IMR-90 (cell line): ENCODE data around the gene HIVEP1. TPM values are rescaled to one million over a fixed set of nuclear protein-coding genes. Genes with fewer than 3 reads are reported as not detected.

Experiments used
- ATAC-seq: fragments of 200-7000 bp; cut with Tn5 transposase; 2 replicates; pipeline ENCODE4 v1.9.1; 2020; ENCODE audit warnings: low read depth, mild to moderate bottlenecking, moderate library complexity
- BruUV-seq: library from RNA; stranded (reverse); fragments of 400-500 nt; replicated peaks from 2 replicates; lab custom pipeline; 2021; lab: Mats Ljungman, UMichigan
- CTCF ChIA-PET: fragments of 300-600 bp; formaldehyde crosslinking; extraction: SDS; loops from one replicate; lab custom pipeline; 2021; ENCODE audit warnings: antibody characterized with exemption; lab: Yijun Ruan, JAX
- POLR2A ChIA-PET: fragments of 300-600 bp; sonication (Branson Sonifier 250); formaldehyde crosslinking; loops from one replicate; lab custom pipeline; 2022; ENCODE audit warnings: antibody characterized with exemption; ENCODE audit not compliant: unreplicated experiment; lab: Charles Lee
- DNase-seq: peaks from one replicate; pipeline ENCODE4 v3.0.0; 2013
- H2AFZ ChIP-seq: replicated peaks from 2 replicates; pipeline ENCODE3; 2013; ENCODE audit warnings: low read length, mild to moderate bottlenecking; ENCODE audit not compliant: poor library complexity
- H2AK5ac ChIP-seq: 2 replicates; pipeline ENCODE4 v1.6.1; 2013; ENCODE audit warnings: low read depth, low read length, inconsistent platforms
- H2AK9ac ChIP-seq: replicated peaks from 2 replicates; pipeline ENCODE3; 2013; ENCODE audit warnings: mild to moderate bottlenecking, low read depth, low read length, moderate library complexity; ENCODE audit not compliant: poor library complexity
- H2BK120ac ChIP-seq: 2 replicates; pipeline ENCODE4 v1.6.1; 2013; ENCODE audit warnings: low read depth, low read length, inconsistent platforms
- H2BK15ac ChIP-seq: 3 replicates; pipeline ENCODE4 v1.6.1; 2013; ENCODE audit warnings: low read depth, low read length, inconsistent platforms
- H2BK20ac ChIP-seq: 2 replicates; pipeline ENCODE4 v1.6.1; 2013; ENCODE audit warnings: low read depth, mild to moderate bottlenecking, inconsistent platforms, low read length, moderate library complexity
- H2BK5ac ChIP-seq: 2 replicates; pipeline ENCODE4 v1.6.1; 2013; ENCODE audit warnings: mild to moderate bottlenecking, low read depth, low read length, inconsistent platforms; ENCODE audit not compliant: poor library complexity, severe bottlenecking
- H3K14ac ChIP-seq: replicated peaks from 2 replicates; pipeline ENCODE4 v1.6.1; 2013; ENCODE audit warnings: low read depth, low read length, inconsistent platforms
- H3K18ac ChIP-seq: 2 replicates; pipeline ENCODE4 v1.6.1; 2013; ENCODE audit warnings: low read depth, low read length, control low read depth
- H3K23ac ChIP-seq: 2 replicates; pipeline ENCODE4 v1.6.1; 2013; ENCODE audit warnings: low read depth, low read length, inconsistent platforms
- H3K27ac ChIP-seq: 2 replicates; pipeline ENCODE4 v1.5.1; 2013; ENCODE audit warnings: mild to moderate bottlenecking, control low read depth, low read length; ENCODE audit not compliant: insufficient read depth
- H3K27me3 ChIP-seq: 2 replicates; pipeline ENCODE4 v1.6.1; 2013; ENCODE audit warnings: low read length; ENCODE audit not compliant: control insufficient read depth, insufficient read depth
- H3K36me3 ChIP-seq: 2 replicates; pipeline ENCODE4 v1.6.1; 2013; ENCODE audit warnings: low read length, mixed read lengths; ENCODE audit not compliant: control insufficient read depth, insufficient read depth
- H3K4ac ChIP-seq: 2 replicates; pipeline ENCODE4 v1.6.1; 2013; ENCODE audit warnings: low read depth, low read length, inconsistent platforms
- H3K4me1 ChIP-seq: 2 replicates; pipeline ENCODE4 v1.6.1; 2013; ENCODE audit warnings: low read length, mixed read lengths; ENCODE audit not compliant: control insufficient read depth, insufficient read depth
- H3K4me2 ChIP-seq: 2 replicates; pipeline ENCODE4 v1.6.1; 2013; ENCODE audit warnings: low read depth, mild to moderate bottlenecking, control low read depth, low read length, moderate library complexity
- H3K4me3 ChIP-seq: 2 replicates; pipeline ENCODE4 v1.5.1; 2013; ENCODE audit warnings: low read depth, mild to moderate bottlenecking, control low read depth, low read length, moderate library complexity; ENCODE audit not compliant: insufficient read depth
- H3K56ac ChIP-seq: 2 replicates; pipeline ENCODE4 v1.6.1; 2013; ENCODE audit warnings: low read length, inconsistent platforms; ENCODE audit not compliant: insufficient read depth; ENCODE audit errors: extremely low read depth
- H3K79me1 ChIP-seq, 2 experiments: 2 replicates each; pipeline ENCODE4 v1.6.1; 2013; ENCODE audit warnings: low read length in 2 of 2, inconsistent platforms in 1 of 2, low read depth in 1 of 2
- H3K9ac ChIP-seq: 2 replicates; pipeline ENCODE4 v1.6.1; 2013; ENCODE audit warnings: low read depth, low read length, control low read depth
- H3K9me1 ChIP-seq: 2 replicates; pipeline ENCODE4 v1.6.1; 2013; ENCODE audit warnings: low read length, inconsistent platforms; ENCODE audit not compliant: insufficient read depth
- H3K9me3 ChIP-seq: 2 replicates; pipeline ENCODE4 v1.6.1; 2013; ENCODE audit warnings: low read length; ENCODE audit not compliant: control insufficient read depth, insufficient read depth
- H4K20me1 ChIP-seq: 2 replicates; pipeline ENCODE4 v1.6.1; 2013; ENCODE audit warnings: low read length, inconsistent platforms; ENCODE audit not compliant: insufficient read depth
- H4K5ac ChIP-seq: 2 replicates; pipeline ENCODE4 v1.6.1; 2013; ENCODE audit warnings: mild to moderate bottlenecking, low read depth, low read length, control low read depth
- H4K8ac ChIP-seq, 2 experiments: 2 replicates each; pipeline ENCODE4 v1.6.1; 2013; ENCODE audit warnings: low read depth in 2 of 2, low read length in 2 of 2, control low read depth in 1 of 2, inconsistent platforms in 1 of 2
- H4K91ac ChIP-seq: 2 replicates; pipeline ENCODE4 v1.6.1; 2013; ENCODE audit warnings: low read depth, low read length, inconsistent platforms; ENCODE audit not compliant: insufficient read depth
- BHLHE40 ChIP-seq: fragments of 150-350 bp; IDR thresholded peaks from 2 replicates; pipeline ENCODE4 v1.6.1; 2016; ENCODE audit warnings: mild to moderate bottlenecking, low read depth, low read length
- MXI1 ChIP-seq: IDR thresholded peaks from 2 replicates; pipeline ENCODE4 v1.6.1; 2012; ENCODE audit warnings: low read depth, mild to moderate bottlenecking, low read length, moderate library complexity, borderline replicate concordance
- RCOR1 ChIP-seq: IDR thresholded peaks from 2 replicates; pipeline ENCODE4 v1.6.1; 2012; ENCODE audit warnings: mild to moderate bottlenecking, low read length, improper control_type of control experiment; ENCODE audit not compliant: insufficient replicate concordance
- SMC3 ChIP-seq: fragments of 150-350 bp; IDR thresholded peaks from 2 replicates; pipeline ENCODE4 v1.6.1; 2016; ENCODE audit warnings: low read depth, mild to moderate bottlenecking, antibody characterized with exemption, low read length, moderate library complexity
- WGBS, 2 experiments: methylation state at CpG; one replicate each; pipeline versions ENCODE4 v1.1.5 to v1.1.7; 2013; ENCODE audit warnings: missing lambda C conversion rate in 2 of 2; ENCODE audit not compliant: insufficient read length in 1 of 2; ENCODE audit errors: extremely low coverage in 2 of 2; 5-methylcytosine and 5-hydroxymethylcytosine counted together
- dilution Hi-C: fragments of 300-500 bp; cut with HindIII; formaldehyde crosslinking; loops from one replicate; pipeline ENCODE4 v1.14.3; 2018; ENCODE audit warnings: low sequenced_read_pairs; ENCODE audit not compliant: unreplicated experiment
- in situ Hi-C: fragments of 300-500 bp; cut with MboI; formaldehyde crosslinking; loops from 3 replicates; pipeline ENCODE4 v1.14.3; 2019; ENCODE audit warnings: low sequenced_read_pairs, inconsistent platforms, mixed read lengths
- intact Hi-C: fragments of 100-400 bp; cut with micrococcal nuclease; formaldehyde crosslinking; loops from 2 replicates; pipeline ENCODE4 v1.10.0; 2022
- polyA plus RNA-seq, 3 experiments: library from polyadenylated mRNA; depleted of rRNA; stranded (reverse); fragments of >200 nt; gene quantifications; 2 replicates each; pipeline ENCODE4 v1.2.3, GENCODE V29; 2012; ENCODE audit warnings: low replicate concordance in 1 of 3
- total RNA-seq: library from RNA; depleted of rRNA; stranded (reverse); fragments of >200 nt; gene quantifications from 2 replicates; pipeline ENCODE4 v1.2.3, GENCODE V29; 2012
- TF ChIP-seq, protein P1 (sequence below): fragments of 150-350 bp; IDR thresholded peaks from 2 replicates; pipeline ENCODE4 v1.6.1; 2016; ENCODE audit warnings: low read depth, mild to moderate bottlenecking, low read length, moderate library complexity, borderline replicate concordance

HIVEP1 gene
- total and polyA plus RNA-seq, 2 of the 4 experiments (the other 2 are of a cell fraction): 13.0 to 17.2 TPM

DNA sequence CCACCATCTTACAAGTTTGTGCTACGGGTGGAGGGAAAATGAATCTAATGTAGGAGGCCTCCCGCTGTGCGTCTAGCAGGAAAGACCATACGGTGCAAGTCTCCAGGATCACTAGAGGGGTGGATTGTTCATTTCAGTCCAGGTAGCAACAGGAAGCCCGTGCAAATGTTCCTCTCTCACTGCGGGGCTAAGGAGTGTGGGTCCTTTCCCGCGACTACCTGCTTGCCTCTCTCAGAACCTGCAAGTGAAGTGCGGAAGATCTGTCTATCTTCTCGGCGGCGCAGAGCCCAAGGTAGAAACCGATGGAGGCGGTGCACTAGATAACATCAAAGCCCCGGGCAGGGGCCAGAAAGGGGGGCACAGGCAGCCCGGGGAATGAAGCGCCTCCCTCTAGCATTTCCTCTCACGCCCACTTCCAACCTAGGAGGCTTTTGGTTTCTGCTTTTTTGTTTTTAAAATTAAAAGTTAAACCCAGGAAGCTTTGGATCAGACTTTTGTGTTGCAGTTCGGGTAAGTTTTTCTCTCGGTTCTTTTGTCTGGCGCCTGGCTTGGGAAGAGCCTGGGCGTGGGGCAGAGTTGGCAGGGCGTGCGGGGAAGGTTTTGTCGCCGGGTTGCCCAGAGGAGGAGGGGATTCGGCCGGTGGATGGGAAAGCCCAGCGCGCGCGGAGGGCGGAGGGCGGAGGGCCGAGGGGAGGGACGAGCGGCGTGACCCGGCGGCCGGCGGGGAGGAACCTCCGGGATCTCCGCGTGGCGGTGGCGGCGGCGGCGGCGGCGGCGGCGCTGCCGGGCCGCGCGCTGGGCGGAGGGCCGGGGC, 3.5 kb upstream of the HIVEP1 start (continued):
- TF ChIP-seq, protein P1, sequence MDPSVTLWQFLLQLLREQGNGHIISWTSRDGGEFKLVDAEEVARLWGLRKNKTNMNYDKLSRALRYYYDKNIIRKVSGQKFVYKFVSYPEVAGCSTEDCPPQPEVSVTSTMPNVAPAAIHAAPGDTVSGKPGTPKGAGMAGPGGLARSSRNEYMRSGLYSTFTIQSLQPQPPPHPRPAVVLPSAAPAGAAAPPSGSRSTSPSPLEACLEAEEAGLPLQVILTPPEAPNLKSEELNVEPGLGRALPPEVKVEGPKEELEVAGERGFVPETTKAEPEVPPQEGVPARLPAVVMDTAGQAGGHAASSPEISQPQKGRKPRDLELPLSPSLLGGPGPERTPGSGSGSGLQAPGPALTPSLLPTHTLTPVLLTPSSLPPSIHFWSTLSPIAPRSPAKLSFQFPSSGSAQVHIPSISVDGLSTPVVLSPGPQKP: no peak

DNA sequence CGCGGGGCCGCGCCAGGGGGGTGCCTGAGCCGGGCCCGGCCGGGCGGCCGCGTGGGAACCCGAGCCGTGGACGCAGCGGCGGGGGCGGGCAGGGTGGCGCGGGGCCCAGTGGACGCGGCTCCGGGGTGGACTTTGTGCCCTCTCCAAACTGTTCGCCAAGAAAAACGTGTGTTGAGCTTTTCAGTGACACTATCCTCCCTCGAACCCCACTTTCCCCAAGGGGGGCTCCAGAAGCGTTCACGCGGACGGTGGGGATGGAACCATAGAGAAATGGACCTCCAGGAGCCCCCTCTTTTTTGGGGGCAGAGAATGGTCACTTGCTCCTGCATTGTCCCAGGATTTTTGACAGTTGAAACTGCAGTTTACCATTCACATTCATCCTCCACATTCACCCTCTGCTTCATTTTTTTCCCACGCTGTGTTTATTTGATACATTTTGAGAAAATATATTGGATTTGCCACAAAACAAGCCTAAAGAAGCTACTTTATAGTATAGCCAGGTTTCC, 2.9 kb upstream of the HIVEP1 start:
- H3K4me2 ChIP-seq: peak overlapping the region; percentile 84
- no TSS peak for BruUV-seq
- CTCF ChIA-PET: no interaction called here

More for the DNA sequence above, 2.9 kb upstream of the HIVEP1 start:
- Histone ChIP-seq H4K20me1 (no peaks in the 10 kb centered on the region), H3K23ac (peak overlapping the region; percentile 90), H3K9ac (peak overlapping the region; percentile 80), H2AK9ac (peak overlapping the region; percentile 29), H2BK120ac (peak overlapping the region; percentile 86), H3K4ac (peak overlapping the region; percentile 79), H3K36me3 (no peaks in the 10 kb centered on the region), H4K5ac (peak overlapping the region; percentile 25; the same call in 1 of the 2 replicates), H3K18ac (peak overlapping the region; percentile 68), H3K56ac (peak overlapping the region; percentile 75), H3K27ac (peak overlapping the region; percentile 88), H4K91ac (peak overlapping the region; percentile 75), H2AK5ac (0 out of 2 replicates have a peak overlapping the region, but pooled peaks have one; percentile 35), H3K4me3 (peak overlapping the region; percentile 83), H3K79me1 (peaks cover 0 to 20% of the 10 kb centered on the region in 2 experiments; a peak in 2 of 4 replicates), H3K9me1 (no peaks in the 10 kb centered on the region; the same call in 1 of the 2 replicates), H4K8ac (peak overlapping the region; percentile 64 to 91; a peak in 3 of 4 replicates), H3K27me3 (no peaks in the 10 kb centered on the region), H2BK5ac (peak overlapping the region; percentile 85), H2BK15ac (peak overlapping the region; percentile 77; the same call in 1 of the 3 replicates), H3K14ac (peak overlapping the region; percentile 93), H3K9me3 (no peaks in the 10 kb centered on the region), H2AFZ (peak overlapping the region; percentile 81), H3K4me1 (no peaks in the 10 kb centered on the region; the same call in 1 of the 2 replicates), H2BK20ac (0 out of 2 replicates have a peak overlapping the region, but pooled peaks have one; percentile 11)
- TF ChIP-seq SMC3 (peak; percentile 2; the same call in 1 of the 2 replicates), BHLHE40 (no peak), MXI1 (no peak), RCOR1 (no peak)
- dilution Hi-C loops (no loop called here), in situ Hi-C loops (loop anchor here (10.0 kb wide), 1 partner anchor 304 kb away; no protein-coding TSS in a partner anchor), intact Hi-C loops (loop anchor here (1.0 kb wide), 1 partner anchor 237 kb away; no protein-coding TSS in a partner anchor)
- no peak for DNase-seq
- 2% methylated on average over 15 of the region's 29 CpGs; no CpG with 5 or more reads in 1 of the 2 experiments for WGBS, 2 experiments
- ATAC-seq: no peak
- POLR2A ChIA-PET: no interaction called here
